Spleen (tissue), 13 donors: Measurements from ENCODE around the gene REX1BD. TPM values are rescaled to one million over a fixed set of nuclear protein-coding genes. Genes with fewer than 3 reads are reported as not detected.
"Not testable (repeated sequence)": the region's sequence is repeated elsewhere in the genome, so short reads cannot be mapped to it uniquely, and the experiment has no call there.

Experiments
- DNase-seq: peaks from one replicate; pipeline ENCODE4 v3.0.0-alpha.2; 2020
- H3K27ac ChIP-seq, 8 donors: fragments of 200-600 bp; sonication (generic) in 7 of 8; 1 replicate in 4 of 8; 2 replicates in 4 of 8; pipeline versions ENCODE4 v1.5.0 to v1.8.0; 2016 to 2021; ENCODE audit warnings: inconsistent platforms in 4 of 8, mild to moderate bottlenecking in 4 of 8, moderate library complexity in 1 of 8
- H3K27me3 ChIP-seq, 7 donors: fragments of 200-600 bp; sonication (generic) in 6 of 7; replicated peaks in 1 of 7; 1 replicate in 4 of 7; 2 replicates in 3 of 7; pipeline versions ENCODE4 v1.5.0 to v1.8.0; 2016 to 2021; ENCODE audit warnings: inconsistent platforms in 3 of 7, mild to moderate bottlenecking in 1 of 7
- H3K36me3 ChIP-seq, 6 donors: fragments of 200-600 bp; sonication (generic) in 5 of 6; 1 replicate in 4 of 6; 2 replicates in 2 of 6; pipeline versions ENCODE4 v1.5.0 to v1.8.0; 2016 to 2021; ENCODE audit warnings: inconsistent platforms in 2 of 6
- H3K4me1 ChIP-seq, 6 donors: fragments of 200-600 bp; sonication (generic) in 5 of 6; 1 replicate in 3 of 6; 2 replicates in 3 of 6; pipeline versions ENCODE4 v1.5.0 to v1.8.0; 2016 to 2021; ENCODE audit warnings: inconsistent platforms in 3 of 6
- H3K4me3 ChIP-seq, 8 donors: fragments of 200-600 bp; sonication (generic) in 7 of 8; 1 replicate in 4 of 8; 2 replicates in 4 of 8; pipeline versions ENCODE4 v1.5.0 to v1.8.0; 2016 to 2021; ENCODE audit warnings: inconsistent platforms in 4 of 8, mild to moderate bottlenecking in 4 of 8, moderate library complexity in 2 of 8
- H3K9me3 ChIP-seq, 8 donors: fragments of 200-600 bp; sonication (generic) in 7 of 8; 1 replicate in 4 of 8; 2 replicates in 4 of 8; pipeline versions ENCODE4 v1.5.0 to v1.8.0; 2016 to 2021; ENCODE audit warnings: inconsistent platforms in 4 of 8
- CTCF ChIP-seq, 11 experiments: fragments of 200-600 bp in 7 of 11; fragments of 450-650 bp in 4 of 11; sonication (generic) in 4 of 11; IDR thresholded peaks in 8 of 11; conservative IDR thresholded peaks in 3 of 11; 1 replicate in 7 of 11; 2 replicates in 4 of 11; pipeline versions ENCODE4 v1.4.0 to v1.8.0; 2016 to 2021; ENCODE audit warnings: antibody characterized with exemption in 11 of 11, inconsistent platforms in 4 of 11, mild to moderate bottlenecking in 1 of 11
- POLR2A ChIP-seq, 3 donors: fragments of 450-650 bp; IDR thresholded peaks; one replicate each; pipeline ENCODE4 v1.5.1; 2017; ENCODE audit warnings: antibody characterized with exemption in 3 of 3, mild to moderate bottlenecking in 1 of 3
- POLR2AphosphoS5 ChIP-seq, 3 donors: sonication (generic); formaldehyde crosslinking; IDR thresholded peaks; one replicate each; pipeline ENCODE4 v1.5.1; 2017; ENCODE audit warnings: antibody characterized with exemption in 3 of 3
- WGBS, 5 donors: extraction: QIAGEN DNeasy Blood & Tissue Kit in 3 of 5; methylation state at CpG; one replicate each; pipeline versions ENCODE4 v1.1.5 to v1.1.7; 2013 to 2018; 5-methylcytosine and 5-hydroxymethylcytosine counted together
- intact Hi-C: fragments of 100-400 bp; cut with DNase I; formaldehyde crosslinking; loops from one replicate; pipeline ENCODE4 v1.15.0; 2023; ENCODE audit warnings: low total_unique reads
- long read RNA-seq, 2 donors: transcript quantifications; one replicate each; lab custom pipeline, GENCODE V29; 2026
- polyA plus RNA-seq, 3 donors: library from polyadenylated mRNA; stranded (reverse); fragments of 200-250 nt; gene quantifications; one replicate each; pipeline ENCODE4 v1.2.1, GENCODE V29; 2013
- total RNA-seq, 7 donors: library from RNA; depleted of rRNA in 3 of 7; stranded (reverse); fragments of >200 nt in 3 of 7; fragmentation: NEBNext Ultra II Directional in 4 of 7; extraction: Animal tissue kit (Norgen Biotek cat#: 25700) in 4 of 7; gene quantifications; one replicate each; pipeline versions ENCODE4 v1.1.0 to v1.2.1, GENCODE V29; 2016 to 2021
- donor health status: healthy with polysubstance abuse.
- donor health status: DM: no; HTN: no; CAD: no; lungs with moderate emphysema.
- donor health status: DM: no; HTN: no; CAD: no.
- donor health status: Bipolar disorder and iron deficiency.
- donor health status: healthy.
- donor health status: DM: no; HTN: no; CAD: no.
- donor health status: DM: yes; HTN: yes; CAD: no.

REX1BD gene
- total RNA-seq, result 100 to 1,000 TPM in 1 of 7 donors, 10 to 100 TPM in 6; 65.4 to 103 (median 78.7) TPM
- 100 to 1,000 TPM; 127 to 182 (median 160) TPM for polyA plus RNA-seq
- long read RNA-seq, donor 1, transcript REX1BD-205 (4 exons, 1,081 nt), result minor isoform, 11 of 79 reads
- long read RNA-seq, donor 1, transcript REX1BD-203 (1 exons, 2,465 nt), result minor isoform, 11 of 79 reads
- long read RNA-seq, donor 1, transcript REX1BD-202 (5 exons, 702 nt), result major isoform, 20 of 79 reads
- long read RNA-seq, donor 1, transcript REX1BD-201 (5 exons, 839 nt), result minor isoform, 16 of 79 reads
- long read RNA-seq, donor 1, partial matches to known transcripts, result 20 of 79 reads
- long read RNA-seq, donor 1, other reads (novel, unspliced or antisense), result 0 of 79 reads
- long read RNA-seq, donor 2, transcript REX1BD-202 (5 exons, 702 nt), result minor isoform, 6 of 66 reads
- long read RNA-seq, donor 2, transcript REX1BD-203 (1 exons, 2,465 nt), result minor isoform, 14 of 66 reads
- long read RNA-seq, donor 2, transcript REX1BD-205 (4 exons, 1,081 nt), result minor isoform, 11 of 66 reads
- long read RNA-seq, donor 2, transcript REX1BD-201 (5 exons, 839 nt), result major isoform, 18 of 66 reads
- long read RNA-seq, donor 2, partial matches to known transcripts, result 16 of 66 reads
- long read RNA-seq, donor 2, other reads (novel, unspliced or antisense), result 0 of 66 reads

DNA sequence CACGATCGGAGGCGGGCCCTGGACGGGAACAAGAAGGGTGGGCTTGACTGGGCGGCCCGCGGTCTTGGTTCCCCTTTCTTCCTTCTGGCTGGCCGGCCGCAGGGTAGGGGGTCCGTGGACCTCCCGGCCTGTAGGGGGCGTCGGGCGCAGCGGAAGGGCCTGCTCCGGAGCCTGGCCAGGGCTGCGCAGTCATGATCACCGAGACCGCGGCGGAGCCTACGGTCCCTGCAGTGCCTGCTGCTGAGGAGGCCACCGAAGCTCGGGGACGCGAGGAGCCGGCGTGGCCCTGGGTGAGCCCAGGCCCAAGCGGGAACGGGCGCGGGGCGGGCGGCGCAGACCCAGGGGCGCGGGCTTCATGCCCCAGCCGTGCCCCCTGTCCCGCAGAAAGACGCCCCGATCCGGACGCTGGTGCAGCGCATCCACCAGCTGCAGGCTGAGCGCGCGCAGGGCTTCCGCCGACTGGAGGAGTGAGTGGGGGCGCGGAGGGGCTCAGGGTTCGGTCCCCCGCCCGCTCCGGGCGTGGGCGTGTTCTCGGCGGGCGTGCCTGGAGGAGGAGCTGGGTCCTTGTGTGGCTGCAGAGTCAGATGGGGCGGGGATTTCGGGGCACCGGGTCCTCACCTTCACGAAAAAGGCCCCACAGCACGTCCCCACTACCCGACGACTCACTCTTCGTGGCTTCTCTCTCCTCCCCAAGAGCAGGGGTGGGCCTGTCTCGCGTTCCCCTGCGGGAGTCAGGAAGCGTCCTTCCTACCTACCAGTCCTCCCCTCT, at the start of gene REX1BD:
Gene REX1BD, plus strand, starts transcription at position 188 of the 769 bp plus-strand sequence. Its CDS starts 4 bp downstream, at position 192.
- H3K4me3 ChIP-seq, result peak within 1 kb of the TSS; percentile 77 to 98 (median 94)
- H3K4me1 ChIP-seq, result peaks cover 18 to 58% (median 37%) of the 10 kb centered on the region in 6 donors
- TF ChIP-seq CTCF (IDR thresholded peaks at IDR 0.05 in 8 of 11, conservative IDR thresholded peaks at IDR 0.05 in 3 of 11) (peak; percentile 78 to 97 (median 94)), POLR2AphosphoS5 (IDR thresholded peaks at IDR 0.05) (peak; percentile 90 to 94 (median 93)), POLR2A (IDR thresholded peaks at IDR 0.05) (peak; percentile 6 to 71 (median 62))
- H3K27me3 ChIP-seq, result no peaks in the 10 kb centered on the region
- intact Hi-C loops, result no loop called here
- DNase-seq, result peak; percentile 98
- peak within 1 kb of the TSS; percentile 89 to 96 (median 92) for H3K27ac ChIP-seq
- H3K36me3 ChIP-seq, result peaks cover 0 to 23% (median 13%) of the 10 kb centered on the region in 6 donors
- 0 to 1% (median 0%) methylated on average over 21 to 72 of the region's 72 CpGs for WGBS, 5 donors
- H3K9me3 ChIP-seq, result no peaks in the 10 kb centered on the region

DNA sequence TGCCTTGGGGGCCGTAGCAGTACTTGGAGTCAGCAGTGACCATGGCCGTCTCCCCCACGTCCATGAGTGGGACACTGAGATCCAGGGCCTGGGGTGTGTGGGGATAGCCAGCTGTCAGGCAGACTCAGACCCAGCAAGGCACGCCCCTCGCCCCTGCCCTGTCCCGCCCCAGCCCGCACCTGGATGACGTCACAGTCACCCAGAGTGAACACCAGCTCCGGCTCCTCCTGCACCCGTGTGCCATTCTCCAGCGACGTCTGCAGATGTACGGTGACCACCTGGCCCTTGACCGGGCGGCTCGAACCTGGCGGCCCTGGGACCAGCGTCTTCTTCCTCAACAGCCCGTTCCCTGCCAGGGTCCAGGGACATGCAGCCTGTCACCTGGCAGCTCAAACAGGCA, 49.2 kb upstream of the REX1BD start:
- intact Hi-C loops, result no loop called here
- Histone ChIP-seq H3K4me1 (peaks cover 11 to 47% (median 22%) of the 10 kb centered on the region in 6 donors), H3K27me3 (no peaks in the 10 kb centered on the region), H3K4me3 (no peak overlapping the region), H3K36me3 (peaks cover 0 to 74% (median 58%) of the 10 kb centered on the region in 6 donors), H3K9me3 (no peaks in the 10 kb centered on the region), H3K27ac (no peak overlapping the region)
- 95 to 99% (median 97%) methylated on average over 16 to 19 of the region's 19 CpGs for WGBS, 5 donors
- DNase-seq, result no peak
- TF ChIP-seq POLR2AphosphoS5 (IDR thresholded peaks at IDR 0.05), result peak in 2 of 3 donors; percentile 15 to 48
- no peak for TF ChIP-seq POLR2A (IDR thresholded peaks at IDR 0.05)

- H3K27ac ChIP-seq, DNase-seq, H3K4me3 ChIP-seq, H3K27me3 ChIP-seq, H3K9me3 ChIP-seq, intact Hi-C loops: not testable (repeated sequence)
- WGBS, 5 donors, result 90 to 100% (median 93%) methylated on average over 1 of the region's 1 CpG
- peaks cover 0 to 66% (median 55%) of the 10 kb centered on the region in 6 donors for H3K36me3 ChIP-seq
- H3K4me1 ChIP-seq, result peaks cover 11 to 55% (median 24%) of the 10 kb centered on the region in 6 donors
Observed at GRCh38 chr19:18540200-18540599, 48.4 kb upstream of the REX1BD start.

DNA sequence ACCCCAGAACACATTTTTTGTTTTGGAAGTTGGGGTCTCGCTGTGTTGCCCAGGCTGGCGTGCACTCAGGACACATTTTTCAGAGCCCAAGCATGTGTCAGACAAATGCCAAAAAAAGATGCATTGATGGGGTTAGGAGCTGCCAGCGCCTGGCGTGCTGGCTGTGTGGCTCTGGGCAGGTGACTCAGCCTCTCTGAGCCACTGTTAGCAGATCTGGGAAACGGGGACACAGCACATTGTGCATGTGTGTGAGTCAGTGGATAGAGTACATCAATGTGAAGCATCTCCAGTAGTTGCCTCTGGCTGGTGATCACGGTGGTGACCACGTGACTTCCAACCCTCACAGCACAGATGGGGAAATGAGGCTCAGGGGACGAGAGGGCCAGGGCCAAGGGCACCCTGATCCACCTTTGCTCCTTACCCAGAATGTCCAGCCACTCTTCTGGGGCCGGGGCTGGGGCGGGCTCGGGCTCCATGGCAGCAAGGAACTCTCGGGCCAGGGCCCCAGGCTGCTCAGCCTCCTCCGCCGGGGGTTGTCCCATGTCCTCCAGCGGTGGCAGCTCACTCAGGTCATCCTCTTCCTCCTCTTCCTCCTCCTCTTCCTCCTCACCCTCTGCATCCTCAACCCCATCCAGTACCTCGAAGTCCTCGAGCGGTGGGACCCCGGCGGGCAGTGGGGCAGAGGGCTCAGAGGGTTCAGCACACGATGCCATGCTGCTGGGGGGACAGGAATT, 47.2 kb upstream of the REX1BD start:
- peak overlapping the region in 1 of 8 donors; percentile 84 for H3K4me3 ChIP-seq
- no peaks in the 10 kb centered on the region for H3K9me3 ChIP-seq
- DNase-seq, result no peak
- intact Hi-C loops, result no loop called here
- TF ChIP-seq POLR2AphosphoS5 (IDR thresholded peaks at IDR 0.05), result peak in 1 of 3 donors; percentile 5
- no peak for TF ChIP-seq POLR2A (IDR thresholded peaks at IDR 0.05)
- TF ChIP-seq CTCF (IDR thresholded peaks at IDR 0.05 in 8 of 11, conservative IDR thresholded peaks at IDR 0.05 in 3 of 11), result no peak
- H3K4me1 ChIP-seq, result peaks cover 11 to 57% (median 24%) of the 10 kb centered on the region in 6 donors
- H3K27me3 ChIP-seq, result no peaks in the 10 kb centered on the region
- peak overlapping the region in 4 of 8 donors; percentile 92 to 96 (median 94) for H3K27ac ChIP-seq
- 87 to 93% (median 89%) methylated on average over 20 to 21 of the region's 21 CpGs for WGBS, 5 donors
- H3K36me3 ChIP-seq, result peaks cover 0 to 53% (median 44%) of the 10 kb centered on the region in 6 donors
